ENCODE data around the gene NFILZ. TPM values are rescaled to one million over a fixed set of nuclear protein-coding genes. Genes with fewer than 3 reads are reported as not detected.
A peak's percentile ranks its signal among the peaks of the same experiment; 100 is the strongest.

Gene NFILZ
- total RNA-seq, 4 donors from 2014 or later = not detected

GRCh38 chr19:8638078-8638619, 7.7 kb downstream of the NFILZ start:
- Histone ChIP-seq H3K27me3 (no peaks in the 10 kb centered on the region), H3K4me1 (peaks cover 0 to 15% (median 0%) of the 10 kb centered on the region in 3 donors), H3K36me3 (no peaks in the 10 kb centered on the region), H3K27ac (no peak overlapping the region), H3K9me3 (peaks cover 0 to 3% (median 0%) of the 10 kb centered on the region in 3 donors), H3K4me3 (no peak overlapping the region)
- intact Hi-C loops (cut with DNase I) = no loop called here
- TF ChIP-seq CTCF (IDR thresholded peaks at IDR 0.05) = no peak
- TF ChIP-seq POLR2A (IDR thresholded peaks at IDR 0.05) = no peak
- no peak for DNase-seq
- 41 to 49% methylated on average over 12 to 21 of the region's 21 CpGs for WGBS, 2 donors

DNA sequence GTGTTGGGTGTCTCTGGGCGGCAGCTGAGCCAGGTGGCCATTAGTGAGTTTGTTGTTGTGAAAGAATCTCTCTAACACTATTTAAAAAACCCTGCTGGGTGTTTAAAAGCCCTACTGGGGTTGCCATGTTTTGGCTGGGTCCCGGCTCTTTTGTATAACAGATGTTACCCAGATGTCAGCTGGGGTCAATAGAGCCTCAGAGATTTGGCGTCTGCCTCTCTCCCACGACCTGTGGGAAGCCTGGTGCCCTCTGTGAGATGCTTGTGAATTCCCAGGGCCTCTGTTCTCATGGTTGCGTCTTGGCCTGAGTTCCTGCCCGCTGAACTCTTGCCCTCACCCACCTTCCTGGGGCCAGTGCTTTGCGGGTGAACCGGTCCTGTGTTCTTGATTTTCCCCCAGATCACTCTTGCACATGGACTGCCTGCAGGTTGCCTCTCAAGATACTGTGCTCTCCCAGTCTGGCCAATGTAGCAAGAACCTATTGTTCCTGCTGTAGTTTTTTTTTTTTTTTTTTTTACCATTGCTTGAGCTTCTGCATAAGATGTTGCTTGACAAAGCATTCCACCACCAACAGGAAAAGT, 9.5 kb downstream of the NFILZ start:
- peak overlapping the region in 2 of 4 donors; percentile 50 to 67 for H3K27ac ChIP-seq
- peaks cover 0 to 15% (median 0%) of the 10 kb centered on the region in 3 donors for H3K4me1 ChIP-seq
- WGBS, 2 donors = 37 to 61% methylated on average over 5 to 8 of the region's 8 CpGs
- DNase-seq = no peak
- no peaks in the 10 kb centered on the region for H3K36me3 ChIP-seq
- no peak overlapping the region for H3K4me3 ChIP-seq
- intact Hi-C loops (cut with DNase I) = no loop called here
- TF ChIP-seq POLR2A (IDR thresholded peaks at IDR 0.05) = no peak
- TF ChIP-seq CTCF (IDR thresholded peaks at IDR 0.05) = no peak
- no peaks in the 10 kb centered on the region for H3K27me3 ChIP-seq
- H3K9me3 ChIP-seq = peaks cover 0 to 3% (median 0%) of the 10 kb centered on the region in 3 donors

- H3K36me3 ChIP-seq = no peaks in the 10 kb centered on the region
- peaks cover 0 to 3% (median 0%) of the 10 kb centered on the region in 3 donors for H3K9me3 ChIP-seq
- intact Hi-C loops (cut with DNase I) = no loop called here
- 44 to 66% methylated on average over 6 to 9 of the region's 12 CpGs for WGBS, 2 donors
- H3K4me1 ChIP-seq = peaks cover 0 to 15% (median 0%) of the 10 kb centered on the region in 3 donors
- H3K4me3 ChIP-seq = no peak overlapping the region
- no peaks in the 10 kb centered on the region for H3K27me3 ChIP-seq
- TF ChIP-seq CTCF (IDR thresholded peaks at IDR 0.05) (no peak), POLR2A (IDR thresholded peaks at IDR 0.05) (no peak)
- DNase-seq = no peak
- peak overlapping the region in 2 of 4 donors; percentile 50 to 70 for H3K27ac ChIP-seq
These were observed 10.1 kb downstream of the NFILZ start for GRCh38 chr19:8640402-8641004.

GRCh38 chr19:8641221-8641907, 10.9 kb downstream of the NFILZ start:
- TF ChIP-seq POLR2A (IDR thresholded peaks at IDR 0.05) (no peak), CTCF (IDR thresholded peaks at IDR 0.05) (no peak)
- Histone ChIP-seq H3K27ac (peak overlapping the region in 2 of 4 donors; percentile 50 to 70), H3K4me1 (peaks cover 0 to 15% (median 0%) of the 10 kb centered on the region in 3 donors), H3K36me3 (no peaks in the 10 kb centered on the region), H3K27me3 (peaks cover 0 to 2% (median 0%) of the 10 kb centered on the region in 4 donors), H3K9me3 (peaks cover 0 to 3% (median 0%) of the 10 kb centered on the region in 3 donors), H3K4me3 (no peak overlapping the region)
- intact Hi-C loops (cut with DNase I) = no loop called here
- 87 to 91% methylated on average over 2 of the region's 2 CpGs for WGBS, 2 donors
- no peak for DNase-seq

All from esophagus squamous epithelium (tissue), 5 donors.